ENCODE results near the gene DNAH11. TPM values are rescaled to one million over a fixed set of nuclear protein-coding genes. Genes with fewer than 3 reads are reported as not detected.
"Not testable (repeated sequence)": the region's sequence is repeated elsewhere in the genome, so short reads cannot be mapped to it uniquely, and the experiment has no call there.

DNAH11 gene
- total RNA-seq, 6 experiments from 2014 or later, result 0.17 to 5.5 (median 1.2) TPM

GRCh38 chr7:21675255-21675654 is 132.4 kb downstream of the DNAH11 start:
- no peaks in the 10 kb centered on the region for H3K9me3 ChIP-seq
- no peaks in the 10 kb centered on the region for H3K36me3 ChIP-seq
- H3K27ac ChIP-seq, result no peak overlapping the region
- TF ChIP-seq CTCF (IDR thresholded peaks at IDR 0.05) (no peak), POLR2A (IDR thresholded peaks at IDR 0.05) (no peak)
- H3K27me3 ChIP-seq, result no peaks in the 10 kb centered on the region
- ATAC-seq (no peak), DNase-seq (no peak)
- H3K4me3 ChIP-seq, result no peak overlapping the region
- intact Hi-C loops (cut with DNase I), result no loop called here
- H3K4me1 ChIP-seq, result no peaks in the 10 kb centered on the region
- WGBS (ENCODE audit: insufficient coverage, low coverage, low lambda C conversion rate, missing lambda C conversion rate), result 69% methylated on average over 3 of the region's 3 CpGs

DNA sequence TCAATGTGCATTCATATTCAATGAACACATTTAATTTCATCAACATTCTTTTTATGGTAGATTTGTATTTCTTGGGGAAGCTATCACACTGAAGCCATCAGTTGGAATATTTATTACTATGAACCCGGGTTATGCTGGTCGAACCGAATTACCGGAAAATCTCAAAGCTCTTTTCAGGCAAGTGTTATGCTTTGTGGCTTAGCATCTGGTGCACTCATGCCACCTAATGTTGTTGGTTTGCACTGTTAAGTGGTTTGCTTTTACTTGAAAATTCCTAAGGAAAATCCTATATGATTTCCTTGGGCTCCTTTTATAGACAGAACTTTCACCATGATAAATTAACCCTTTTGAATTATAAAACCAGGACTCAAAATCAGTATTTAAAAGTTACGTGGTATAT is 147.9 kb downstream of the DNAH11 start:
- intact Hi-C loops (cut with DNase I), result no loop called here
- no peak overlapping the region for H3K4me3 ChIP-seq
- peak; percentile 49 to 75 (median 70) for ATAC-seq

DNA sequence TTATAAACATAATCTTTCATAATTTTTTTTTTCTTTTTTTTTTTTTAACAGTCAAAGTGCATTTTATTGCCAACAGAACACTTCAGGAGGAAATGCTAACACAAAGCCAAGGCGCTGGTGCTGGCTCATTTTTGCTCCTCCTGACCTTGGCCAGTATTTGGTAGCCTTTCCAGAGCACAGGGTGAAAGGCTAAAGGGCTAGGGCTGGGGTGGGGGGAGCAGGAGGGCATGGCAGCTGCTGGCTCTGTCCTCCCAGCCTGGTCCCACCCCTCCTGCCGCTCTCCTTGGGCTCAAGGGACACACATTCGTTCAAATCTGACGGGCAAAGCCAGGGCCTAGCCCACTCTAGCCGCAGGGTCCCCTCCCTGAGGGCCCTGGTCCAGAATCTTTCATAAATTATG is 148.3 kb downstream of the DNAH11 start:
- H3K27me3 ChIP-seq; intact Hi-C loops (cut with DNase I); H3K4me3 ChIP-seq; DNase-seq; H3K36me3 ChIP-seq; H3K27ac ChIP-seq; H3K9me3 ChIP-seq; H3K4me1 ChIP-seq: not testable (repeated sequence)
- ATAC-seq, result peak; percentile 42 to 75 (median 72)
- 67% methylated on average over 2 of the region's 5 CpGs for WGBS (ENCODE audit: insufficient coverage, low coverage, low lambda C conversion rate, missing lambda C conversion rate)

More for the DNA sequence above, 147.9 kb downstream of the DNAH11 start:
- Histone ChIP-seq H3K4me1 (no peaks in the 10 kb centered on the region), H3K27ac (no peak overlapping the region), H3K36me3 (no peaks in the 10 kb centered on the region), H3K9me3 (no peaks in the 10 kb centered on the region), H3K27me3 (no peaks in the 10 kb centered on the region)
- DNase-seq, result no peak
- TF ChIP-seq POLR2A (IDR thresholded peaks at IDR 0.05), result no peak
- peak; percentile 30 to 45 (median 44) for TF ChIP-seq CTCF (IDR thresholded peaks at IDR 0.05)
- WGBS (ENCODE audit: insufficient coverage, low coverage, low lambda C conversion rate, missing lambda C conversion rate), result 47% methylated on average over 5 of the region's 5 CpGs

DNA sequence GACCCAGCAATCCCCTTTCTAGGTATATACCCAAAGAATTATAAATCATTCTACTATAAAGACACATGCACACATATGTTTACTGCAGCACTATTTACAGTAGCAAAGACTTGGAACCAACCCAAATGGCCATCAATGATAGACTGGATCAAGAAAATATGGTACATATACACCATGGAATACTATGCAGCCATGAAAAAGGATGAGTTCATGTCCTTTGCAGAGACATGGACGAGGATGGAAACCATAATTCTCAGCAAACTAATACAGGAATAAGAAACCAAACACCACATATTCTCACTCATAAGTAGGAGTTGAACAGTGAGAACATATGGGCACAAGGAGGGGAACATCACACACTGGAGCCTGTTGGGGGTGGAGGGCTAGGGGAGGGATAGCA is 157.7 kb downstream of the DNAH11 start:
- DNase-seq; ATAC-seq; intact Hi-C loops (cut with DNase I); H3K4me3 ChIP-seq; H3K9me3 ChIP-seq; H3K27me3 ChIP-seq; H3K4me1 ChIP-seq; H3K27ac ChIP-seq; H3K36me3 ChIP-seq: not testable (repeated sequence)
- WGBS (ENCODE audit: insufficient coverage, low coverage, low lambda C conversion rate, missing lambda C conversion rate), result 58% methylated on average over 1 of the region's 1 CpG

GRCh38 chr7:21702303-21702702 is 159.5 kb downstream of the DNAH11 start:
- H3K9me3 ChIP-seq, result no peaks in the 10 kb centered on the region
- H3K4me1 ChIP-seq, result no peaks in the 10 kb centered on the region
- no peak for DNase-seq
- intact Hi-C loops (cut with DNase I), result no loop called here
- no peaks in the 10 kb centered on the region for H3K36me3 ChIP-seq
- no peak for ATAC-seq
- whole genome bisulfite sequencing (ENCODE audit: insufficient coverage, low coverage, low lambda C conversion rate, missing lambda C conversion rate), result 90% methylated on average over 3 of the region's 3 CpGs
- H3K4me3 ChIP-seq, result no peak overlapping the region
- no peak overlapping the region for H3K27ac ChIP-seq
- no peaks in the 10 kb centered on the region for H3K27me3 ChIP-seq
- TF ChIP-seq CTCF (IDR thresholded peaks at IDR 0.05), result no peak
- no peak for TF ChIP-seq POLR2A (IDR thresholded peaks at IDR 0.05)

DNA sequence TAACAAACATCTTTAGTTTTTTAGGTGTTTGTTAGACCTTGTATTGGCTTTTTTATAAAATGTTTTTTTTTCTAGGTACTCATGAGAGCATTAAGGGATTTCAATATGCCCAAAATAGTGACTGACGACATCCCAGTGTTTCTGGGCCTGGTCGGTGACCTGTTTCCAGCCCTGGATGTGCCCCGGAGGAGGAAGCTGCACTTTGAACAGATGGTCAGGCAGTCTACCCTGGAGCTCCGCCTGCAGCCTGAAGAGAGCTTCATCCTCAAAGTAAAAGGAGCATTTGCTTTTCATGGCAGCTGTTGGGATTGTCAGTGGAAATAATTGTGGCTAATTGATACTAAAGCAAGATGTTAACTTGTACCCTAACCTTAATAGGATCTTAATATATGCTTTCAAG is 161.5 kb downstream of the DNAH11 start:
- H3K27me3 ChIP-seq, result no peaks in the 10 kb centered on the region
- H3K36me3 ChIP-seq, result no peaks in the 10 kb centered on the region
- ATAC-seq (peak; percentile 45 to 79 (median 48)), DNase-seq (peak in 1 of 3 donors; percentile 25)
- H3K4me1 ChIP-seq, result no peaks in the 10 kb centered on the region
- no peak for TF ChIP-seq POLR2A (IDR thresholded peaks at IDR 0.05)
- no peak for TF ChIP-seq CTCF (IDR thresholded peaks at IDR 0.05)
- WGBS (ENCODE audit: insufficient coverage, low coverage, low lambda C conversion rate, missing lambda C conversion rate), result 41% methylated on average over 4 of the region's 4 CpGs
- no peak overlapping the region for H3K4me3 ChIP-seq
- intact Hi-C loops (cut with DNase I), result no loop called here
- H3K9me3 ChIP-seq, result no peaks in the 10 kb centered on the region
- H3K27ac ChIP-seq, result no peak overlapping the region
